Esophagus squamous epithelium (tissue), 5 donors: ENCODE results near the gene RGS3. TPM values are rescaled to one million over a fixed set of nuclear protein-coding genes. Genes with fewer than 3 reads are reported as not detected.

Experiments
- DNase-seq: peaks from one replicate; lab custom pipeline; 2025; lab: John Stamatoyannopoulos, UW
- H3K27ac ChIP-seq, 4 donors: fragments of 200-600 bp; sonication (generic); one replicate each; pipeline ENCODE4 v1.5.1; 2016 to 2019; ENCODE audit warnings: mild to moderate bottlenecking in 1 of 4
- H3K27me3 ChIP-seq, 4 donors: fragments of 200-600 bp; sonication (generic); 1 replicate in 3 of 4; 2 replicates in 1 of 4; pipeline versions ENCODE4 v1.5.1 to v1.6.0; 2017 to 2021; ENCODE audit warnings: antibody characterized with exemption in 1 of 4
- H3K36me3 ChIP-seq, 3 donors: fragments of 200-600 bp; sonication (generic); one replicate each; pipeline ENCODE4 v1.5.1; 2016 to 2019
- H3K4me1 ChIP-seq, 3 donors: fragments of 200-600 bp; sonication (generic); one replicate each; pipeline ENCODE4 v1.5.1; 2017 to 2019
- H3K4me3 ChIP-seq, 4 donors: fragments of 200-600 bp; sonication (generic); 1 replicate in 3 of 4; 2 replicates in 1 of 4; pipeline ENCODE4 v1.5.1; 2016 to 2019; ENCODE audit warnings: mild to moderate bottlenecking in 2 of 4, moderate library complexity in 1 of 4
- H3K9me3 ChIP-seq, 3 donors: fragments of 200-600 bp; sonication (generic); one replicate each; pipeline ENCODE4 v1.5.1; 2016 to 2019
- CTCF ChIP-seq, 6 experiments: fragments of 450-650 bp in 4 of 6; fragments of 200-600 bp in 2 of 6; sonication (generic) in 2 of 6; IDR thresholded peaks; one replicate each; pipeline ENCODE4 v1.5.1; 2016 to 2019; ENCODE audit warnings: antibody characterized with exemption in 6 of 6, mild to moderate bottlenecking in 4 of 6, moderate library complexity in 4 of 6
- POLR2A ChIP-seq, 4 donors: fragments of 450-650 bp; IDR thresholded peaks; one replicate each; pipeline ENCODE4 v1.6.1; 2017; ENCODE audit warnings: antibody characterized with exemption in 4 of 4, mild to moderate bottlenecking in 4 of 4, moderate library complexity in 3 of 4
- WGBS, 2 donors: methylation state at CpG; one replicate each; pipeline ENCODE4 v1.1.5; 2018; 5-methylcytosine and 5-hydroxymethylcytosine counted together
- intact Hi-C: fragments of 100-400 bp; cut with DNase I; formaldehyde crosslinking; loops from one replicate; pipeline ENCODE4 v1.15.0; 2022
- total RNA-seq, 4 donors: library from RNA; depleted of rRNA; stranded (reverse); fragments of >200 nt; gene quantifications; one replicate each; pipeline ENCODE4 v1.1.0, GENCODE V29; 2016
- donor health status: DM: yes; HTN: yes; CAD: no.

The RGS3 gene
- total RNA-seq, 4 donors from 2014 or later: 9.7 to 16.3 (median 12.7) TPM

- Histone ChIP-seq H3K4me1 (peaks cover 17 to 87% (median 49%) of the 10 kb centered on the region in 3 donors), H3K9me3 (no peaks in the 10 kb centered on the region), H3K4me3 (no peak overlapping the region), H3K36me3 (peaks cover 10 to 35% (median 10%) of the 10 kb centered on the region in 3 donors), H3K27ac (peak overlapping the region in 3 of 4 donors; percentile 33 to 69 (median 50)), H3K27me3 (no peaks in the 10 kb centered on the region)
- TF ChIP-seq CTCF (IDR thresholded peaks at IDR 0.05) (peak in 4 of 6 experiments; percentile 13 to 35 (median 19)), POLR2A (IDR thresholded peaks at IDR 0.05) (no peak)
- 75 to 97% methylated on average over 5 to 10 of the region's 14 CpGs for WGBS, 2 donors
- intact Hi-C loops: loop anchor here (5.0 kb wide), 1 partner anchor 130 kb away; no protein-coding TSS in a partner anchor
- DNase-seq: no peak
Measured at GRCh38 chr9:113587471-113588031, 124.0 kb downstream of the RGS3 start.

- Histone ChIP-seq H3K9me3 (no peaks in the 10 kb centered on the region), H3K27me3 (no peaks in the 10 kb centered on the region), H3K4me3 (no peak overlapping the region), H3K27ac (peak overlapping the region in 2 of 4 donors; percentile 50 to 69), H3K36me3 (peaks cover 9 to 31% (median 10%) of the 10 kb centered on the region in 3 donors), H3K4me1 (peaks cover 11 to 84% (median 41%) of the 10 kb centered on the region in 3 donors)
- 70 to 74% methylated on average over 8 to 13 of the region's 13 CpGs for WGBS, 2 donors
- intact Hi-C loops: loop anchor here (5.0 kb wide), 1 partner anchor 131 kb away; no protein-coding TSS in a partner anchor
- DNase-seq: no peak
- no peak for TF ChIP-seq CTCF (IDR thresholded peaks at IDR 0.05)
- no peak for TF ChIP-seq POLR2A (IDR thresholded peaks at IDR 0.05)
Measured at GRCh38 chr9:113588242-113588810, 124.8 kb downstream of the RGS3 start.

GRCh38 chr9:113588936-113589335 is 125.4 kb downstream of the RGS3 start:
- Histone ChIP-seq H3K36me3 (peaks cover 3 to 25% (median 4%) of the 10 kb centered on the region in 3 donors), H3K4me3 (no peak overlapping the region), H3K27ac (peak overlapping the region in 3 of 4 donors; percentile 26 to 67 (median 50)), H3K27me3 (no peaks in the 10 kb centered on the region), H3K4me1 (peaks cover 13 to 86% (median 47%) of the 10 kb centered on the region in 3 donors), H3K9me3 (no peaks in the 10 kb centered on the region)
- 17 to 75% methylated on average over 1 of the region's 1 CpG for WGBS, 2 donors
- TF ChIP-seq POLR2A (IDR thresholded peaks at IDR 0.05): no peak
- no peak for TF ChIP-seq CTCF (IDR thresholded peaks at IDR 0.05)
- DNase-seq: no peak
- intact Hi-C loops: loop anchor here (5.0 kb wide), 1 partner anchor 132 kb away; no protein-coding TSS in a partner anchor

GRCh38 chr9:113589407-113589806 is 125.9 kb downstream of the RGS3 start:
- Histone ChIP-seq H3K9me3 (no peaks in the 10 kb centered on the region), H3K27me3 (no peaks in the 10 kb centered on the region), H3K4me3 (no peak overlapping the region), H3K4me1 (peaks cover 18 to 91% (median 52%) of the 10 kb centered on the region in 3 donors), H3K36me3 (peaks cover 0 to 20% (median 0%) of the 10 kb centered on the region in 3 donors), H3K27ac (peak overlapping the region in 3 of 4 donors; percentile 26 to 67 (median 50))
- WGBS, 2 donors: 70% methylated on average over 2 of the region's 7 CpGs; no CpG with 5 or more reads in 1 of the 2 donors
- TF ChIP-seq CTCF (IDR thresholded peaks at IDR 0.05): no peak
- no peak for TF ChIP-seq POLR2A (IDR thresholded peaks at IDR 0.05)
- intact Hi-C loops: loop anchor here (5.0 kb wide), 1 partner anchor 132 kb away; no protein-coding TSS in a partner anchor
- no peak for DNase-seq

GRCh38 chr9:113589890-113590289 is 126.4 kb downstream of the RGS3 start:
- H3K9me3 ChIP-seq: no peaks in the 10 kb centered on the region
- intact Hi-C loops: loop anchor here (5.0 kb wide), 2 partner anchors 133 to 143 kb away; no protein-coding TSS in a partner anchor
- peaks cover 0 to 16% (median 0%) of the 10 kb centered on the region in 3 donors for H3K36me3 ChIP-seq
- no peak for DNase-seq
- H3K27me3 ChIP-seq: no peaks in the 10 kb centered on the region
- TF ChIP-seq POLR2A (IDR thresholded peaks at IDR 0.05) (no peak), CTCF (IDR thresholded peaks at IDR 0.05) (peak in 5 of 6 experiments; percentile 52 to 78 (median 62))
- peak overlapping the region in 3 of 4 donors; percentile 26 to 67 (median 50) for H3K27ac ChIP-seq
- no peak overlapping the region for H3K4me3 ChIP-seq
- WGBS, 2 donors: 11 to 24% methylated on average over 3 of the region's 3 CpGs
- H3K4me1 ChIP-seq: peaks cover 21 to 93% (median 57%) of the 10 kb centered on the region in 3 donors
